ENCODE results near the gene RUNX2.

DNA sequence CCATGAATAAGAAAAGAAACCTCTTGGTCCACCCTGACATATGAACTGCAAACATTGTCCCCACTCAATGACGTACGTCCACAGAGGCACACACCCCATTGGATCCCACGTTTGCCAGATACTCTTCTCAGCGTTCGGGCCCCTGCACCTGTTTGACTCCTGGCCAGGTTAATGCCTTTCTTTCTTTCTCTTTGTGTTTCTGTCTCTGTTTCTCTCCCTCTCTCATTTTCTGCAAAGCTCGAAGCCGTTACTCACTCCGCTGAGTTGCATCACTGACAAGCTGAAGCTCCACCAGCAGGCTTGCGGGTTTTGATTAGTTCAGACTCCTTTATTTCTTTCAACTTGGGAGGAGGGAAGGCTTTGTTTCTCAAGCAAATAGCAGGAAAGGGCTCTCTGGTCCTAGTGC, 185.1 kb downstream of the RUNX2 start:
- no peak for TF ChIP-seq ZNF146 (tag by site-specific recombination; IDR thresholded peaks at IDR 0.05)
- no peak for TF ChIP-seq SP2 (tag by site-specific recombination; IDR thresholded peaks at IDR 0.05)
- TF ChIP-seq, protein P1, sequence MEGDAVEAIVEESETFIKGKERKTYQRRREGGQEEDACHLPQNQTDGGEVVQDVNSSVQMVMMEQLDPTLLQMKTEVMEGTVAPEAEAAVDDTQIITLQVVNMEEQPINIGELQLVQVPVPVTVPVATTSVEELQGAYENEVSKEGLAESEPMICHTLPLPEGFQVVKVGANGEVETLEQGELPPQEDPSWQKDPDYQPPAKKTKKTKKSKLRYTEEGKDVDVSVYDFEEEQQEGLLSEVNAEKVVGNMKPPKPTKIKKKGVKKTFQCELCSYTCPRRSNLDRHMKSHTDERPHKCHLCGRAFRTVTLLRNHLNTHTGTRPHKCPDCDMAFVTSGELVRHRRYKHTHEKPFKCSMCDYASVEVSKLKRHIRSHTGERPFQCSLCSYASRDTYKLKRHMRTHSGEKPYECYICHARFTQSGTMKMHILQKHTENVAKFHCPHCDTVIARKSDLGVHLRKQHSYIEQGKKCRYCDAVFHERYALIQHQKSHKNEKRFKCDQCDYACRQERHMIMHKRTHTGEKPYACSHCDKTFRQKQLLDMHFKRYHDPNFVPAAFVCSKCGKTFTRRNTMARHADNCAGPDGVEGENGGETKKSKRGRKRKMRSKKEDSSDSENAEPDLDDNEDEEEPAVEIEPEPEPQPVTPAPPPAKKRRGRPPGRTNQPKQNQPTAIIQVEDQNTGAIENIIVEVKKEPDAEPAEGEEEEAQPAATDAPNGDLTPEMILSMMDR (tag by site-specific recombination; IDR thresholded peaks at IDR 0.05), result no peak
- TF ChIP-seq, protein P2, sequence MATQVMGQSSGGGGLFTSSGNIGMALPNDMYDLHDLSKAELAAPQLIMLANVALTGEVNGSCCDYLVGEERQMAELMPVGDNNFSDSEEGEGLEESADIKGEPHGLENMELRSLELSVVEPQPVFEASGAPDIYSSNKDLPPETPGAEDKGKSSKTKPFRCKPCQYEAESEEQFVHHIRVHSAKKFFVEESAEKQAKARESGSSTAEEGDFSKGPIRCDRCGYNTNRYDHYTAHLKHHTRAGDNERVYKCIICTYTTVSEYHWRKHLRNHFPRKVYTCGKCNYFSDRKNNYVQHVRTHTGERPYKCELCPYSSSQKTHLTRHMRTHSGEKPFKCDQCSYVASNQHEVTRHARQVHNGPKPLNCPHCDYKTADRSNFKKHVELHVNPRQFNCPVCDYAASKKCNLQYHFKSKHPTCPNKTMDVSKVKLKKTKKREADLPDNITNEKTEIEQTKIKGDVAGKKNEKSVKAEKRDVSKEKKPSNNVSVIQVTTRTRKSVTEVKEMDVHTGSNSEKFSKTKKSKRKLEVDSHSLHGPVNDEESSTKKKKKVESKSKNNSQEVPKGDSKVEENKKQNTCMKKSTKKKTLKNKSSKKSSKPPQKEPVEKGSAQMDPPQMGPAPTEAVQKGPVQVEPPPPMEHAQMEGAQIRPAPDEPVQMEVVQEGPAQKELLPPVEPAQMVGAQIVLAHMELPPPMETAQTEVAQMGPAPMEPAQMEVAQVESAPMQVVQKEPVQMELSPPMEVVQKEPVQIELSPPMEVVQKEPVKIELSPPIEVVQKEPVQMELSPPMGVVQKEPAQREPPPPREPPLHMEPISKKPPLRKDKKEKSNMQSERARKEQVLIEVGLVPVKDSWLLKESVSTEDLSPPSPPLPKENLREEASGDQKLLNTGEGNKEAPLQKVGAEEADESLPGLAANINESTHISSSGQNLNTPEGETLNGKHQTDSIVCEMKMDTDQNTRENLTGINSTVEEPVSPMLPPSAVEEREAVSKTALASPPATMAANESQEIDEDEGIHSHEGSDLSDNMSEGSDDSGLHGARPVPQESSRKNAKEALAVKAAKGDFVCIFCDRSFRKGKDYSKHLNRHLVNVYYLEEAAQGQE (tag by site-specific recombination; IDR thresholded peaks at IDR 0.05), result no peak
